Heart left ventricle (tissue), 16 donors: ENCODE data around the gene EME1. TPM values are rescaled to one million over a fixed set of nuclear protein-coding genes. Genes with fewer than 3 reads are reported as not detected.
A peak's percentile ranks its signal among the peaks of the same experiment; 100 is the strongest.

Experiments
- ATAC-seq, 4 donors: fragments of 200-7000 bp; cut with Tn5 transposase; one replicate each; pipeline ENCODE4 v1.9.1; 2020 to 2022; ENCODE audit warnings: moderate library complexity in 4 of 4, mild to moderate bottlenecking in 3 of 4, moderate number of reproducible peaks in 1 of 4
- DNase-seq, 5 donors: peaks; one replicate each; pipeline ENCODE4 v3.0.0-alpha.2; 2020
- H3K27ac ChIP-seq, 12 donors: fragments of 200-600 bp; sonication (generic) in 4 of 12; one replicate each; pipeline versions ENCODE4 v1.5.0 to v1.8.0; 2016 to 2022; ENCODE audit warnings: mild to moderate bottlenecking in 2 of 12
- H3K27me3 ChIP-seq, 9 donors: fragments of 200-600 bp; sonication (generic) in 2 of 9; one replicate each; pipeline versions ENCODE4 v1.5.1 to v1.8.0; 2016 to 2022; ENCODE audit warnings: mild to moderate bottlenecking in 3 of 9
- H3K36me3 ChIP-seq, 9 donors: fragments of 200-600 bp; sonication (generic) in 2 of 9; one replicate each; pipeline versions ENCODE4 v1.5.0 to v1.8.0; 2018 to 2022; ENCODE audit warnings: mild to moderate bottlenecking in 2 of 9
- H3K4me1 ChIP-seq, 12 donors: fragments of 200-600 bp; sonication (generic) in 4 of 12; one replicate each; pipeline versions ENCODE4 v1.5.0 to v1.8.0; 2016 to 2022; ENCODE audit warnings: mild to moderate bottlenecking in 3 of 12
- H3K4me3 ChIP-seq, 12 donors: fragments of 200-600 bp; sonication (generic) in 4 of 12; one replicate each; pipeline versions ENCODE4 v1.5.0 to v1.8.0; 2017 to 2022; ENCODE audit warnings: mild to moderate bottlenecking in 9 of 12, moderate library complexity in 4 of 12
- H3K9me3 ChIP-seq, 12 donors: fragments of 200-600 bp; sonication (generic) in 4 of 12; one replicate each; pipeline versions ENCODE4 v1.5.0 to v1.8.0; 2016 to 2022; ENCODE audit warnings: mild to moderate bottlenecking in 1 of 12
- POLR2A ChIP-seq, 2 donors: fragments of 450-650 bp; IDR thresholded peaks; one replicate each; pipeline ENCODE4 v1.6.1; 2017; ENCODE audit warnings: antibody characterized with exemption in 2 of 2, mild to moderate bottlenecking in 2 of 2, moderate library complexity in 2 of 2
- WGBS, 4 donors: extraction: QIAGEN DNeasy Blood & Tissue Kit in 2 of 4; methylation state at CpG; one replicate each; pipeline versions ENCODE4 v1.1.5 to v1.1.7; 2013 to 2018; 5-methylcytosine and 5-hydroxymethylcytosine counted together
- intact Hi-C, 10 donors: fragments of 100-400 bp; cut with DNase I; formaldehyde crosslinking; loops; one replicate each; pipeline versions ENCODE4 v1.11.1 to v1.14.2; 2022
- polyA plus RNA-seq, 2 donors: library from polyadenylated mRNA; stranded (reverse); fragments of 200-250 nt; gene quantifications; one replicate each; pipeline ENCODE4 v1.2.3, GENCODE V29; 2013
- total RNA-seq, 9 donors: library from RNA; depleted of rRNA in 2 of 9; stranded (reverse); fragments of >200 nt in 2 of 9; fragmentation: NEBNext Ultra II Directional in 3 of 9; extraction: Animal tissue kit (Norgen Biotek cat#: 25700) in 3 of 9; gene quantifications; one replicate each; pipeline versions ENCODE4 v1.1.0 to v1.2.4, GENCODE V29; 2016 to 2023
- TF ChIP-seq, protein P1 (sequence below), 12 donors: fragments of 200-600 bp; sonication (generic) in 4 of 12; IDR thresholded peaks; one replicate each; pipeline versions ENCODE4 v1.5.0 to v1.8.0; 2018 to 2022; ENCODE audit warnings: antibody characterized with exemption in 12 of 12, mild to moderate bottlenecking in 5 of 12
- donor health status: ischemic (EF 13 %, LVEDD 7.1; RV severe dilation, severe dysfunction).
- donor health status: healthy with polysubstance abuse.
- donor health status: DM: no; HTN: yes; CAD: no.
- donor health status: DM: no; HTN: no; CAD: no.
- donor health status: ischemic (EF 25% LVEDD 6.9; RV normal size, moderate dysfunction).
- donor health status: ischemic (EF 25% LVEDD 5.7; RV mildly dilated, moderate dysfunction).
- donor health status: healthy.
- donor health status: DM: yes; HTN: yes; CAD: no.
- donor health status: ischemic (EF 35%, LVEDD 5.7; RV mildly dilated, moderate dysfunction).
- donor health status: nonischemic (EF 11% LVEDD 7.7; RV severe dilation, severe dysfunction).
- donor health status: DM: yes; HTN: yes; CAD: no.
- donor health status: PGD.
- donor health status: ischemic (EF 29% LVEDD 5.4; RV normal size, mild dysfunction).
- donor health status: nonischemic (EF 23%, LVEDD 6.1; RV moderate dilation, normal function).

Gene EME1
- total and polyA plus RNA-seq, 11 donors: 0.22 to 3.4 (median 0.72) TPM; not detected in 6

DNA sequence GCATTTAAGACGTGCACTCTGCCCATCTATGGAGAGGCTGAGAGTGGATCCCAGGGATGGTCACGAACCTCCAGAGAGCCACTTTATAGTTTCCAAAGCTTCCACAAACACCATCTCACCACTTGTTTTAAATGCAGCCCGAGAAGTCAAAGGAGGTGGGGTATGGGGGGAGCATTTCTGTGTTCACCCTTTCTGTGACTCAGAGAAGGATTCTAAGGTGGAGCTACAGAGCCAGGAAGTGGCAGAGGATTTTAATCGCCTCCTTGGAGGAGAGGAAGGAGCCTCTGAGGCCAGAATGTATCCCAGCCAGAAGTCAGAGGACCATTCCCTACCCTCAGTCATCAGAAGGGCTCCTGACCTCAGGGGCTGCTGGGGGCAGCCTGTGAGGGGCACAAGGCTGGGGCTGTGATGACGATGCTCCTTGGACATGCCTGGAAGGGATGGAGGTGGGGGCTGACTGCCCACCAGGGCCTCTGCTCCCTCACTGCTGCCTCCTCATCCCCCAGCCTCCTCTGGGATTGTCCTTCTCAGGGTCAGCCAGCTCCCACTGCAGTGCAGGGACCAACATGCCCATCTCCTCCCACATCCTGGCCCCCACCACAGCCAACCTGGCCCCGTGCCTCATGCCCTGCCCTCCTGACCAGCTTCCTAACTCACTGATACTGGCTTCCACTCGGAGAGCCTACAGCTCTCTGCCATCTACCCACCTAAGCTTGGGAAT lies 24.3 kb upstream of the EME1 start:
- Histone ChIP-seq H3K4me1 (peaks cover 0 to 42% (median 25%) of the 10 kb centered on the region in 12 donors), H3K9me3 (no peaks in the 10 kb centered on the region), H3K27ac (no peak overlapping the region), H3K36me3 (peaks cover 0 to 7% (median 3%) of the 10 kb centered on the region in 9 donors), H3K27me3 (no peaks in the 10 kb centered on the region), H3K4me3 (no peak overlapping the region)
- ATAC-seq: no peak
- TF ChIP-seq, protein P1, sequence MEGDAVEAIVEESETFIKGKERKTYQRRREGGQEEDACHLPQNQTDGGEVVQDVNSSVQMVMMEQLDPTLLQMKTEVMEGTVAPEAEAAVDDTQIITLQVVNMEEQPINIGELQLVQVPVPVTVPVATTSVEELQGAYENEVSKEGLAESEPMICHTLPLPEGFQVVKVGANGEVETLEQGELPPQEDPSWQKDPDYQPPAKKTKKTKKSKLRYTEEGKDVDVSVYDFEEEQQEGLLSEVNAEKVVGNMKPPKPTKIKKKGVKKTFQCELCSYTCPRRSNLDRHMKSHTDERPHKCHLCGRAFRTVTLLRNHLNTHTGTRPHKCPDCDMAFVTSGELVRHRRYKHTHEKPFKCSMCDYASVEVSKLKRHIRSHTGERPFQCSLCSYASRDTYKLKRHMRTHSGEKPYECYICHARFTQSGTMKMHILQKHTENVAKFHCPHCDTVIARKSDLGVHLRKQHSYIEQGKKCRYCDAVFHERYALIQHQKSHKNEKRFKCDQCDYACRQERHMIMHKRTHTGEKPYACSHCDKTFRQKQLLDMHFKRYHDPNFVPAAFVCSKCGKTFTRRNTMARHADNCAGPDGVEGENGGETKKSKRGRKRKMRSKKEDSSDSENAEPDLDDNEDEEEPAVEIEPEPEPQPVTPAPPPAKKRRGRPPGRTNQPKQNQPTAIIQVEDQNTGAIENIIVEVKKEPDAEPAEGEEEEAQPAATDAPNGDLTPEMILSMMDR (IDR thresholded peaks at IDR 0.05): no peak
- TF ChIP-seq POLR2A (IDR thresholded peaks at IDR 0.05): no peak
- WGBS, 4 donors: 60 to 70% (median 66%) methylated on average over 6 to 7 of the region's 7 CpGs
- intact Hi-C loops: no loop called here
- no peak for DNase-seq

GRCh38 chr17:50349243-50349600 lies 23.8 kb upstream of the EME1 start:
- DNase-seq (no peak), ATAC-seq (no peak)
- 86 to 96% (median 94%) methylated on average over 5 of the region's 5 CpGs for WGBS, 4 donors
- H3K9me3 ChIP-seq: no peaks in the 10 kb centered on the region
- no peak overlapping the region for H3K27ac ChIP-seq
- intact Hi-C loops: no loop called here
- no peaks in the 10 kb centered on the region for H3K27me3 ChIP-seq
- H3K36me3 ChIP-seq: peaks cover 0 to 13% (median 9%) of the 10 kb centered on the region in 9 donors
- H3K4me1 ChIP-seq: peaks cover 0 to 42% (median 25%) of the 10 kb centered on the region in 12 donors
- no peak for TF ChIP-seq POLR2A (IDR thresholded peaks at IDR 0.05)
- TF ChIP-seq, protein P1 (IDR thresholded peaks at IDR 0.05): no peak
- no peak overlapping the region for H3K4me3 ChIP-seq

- no peak for DNase-seq
- Histone ChIP-seq H3K27ac (no peak overlapping the region), H3K4me3 (no peak overlapping the region), H3K4me1 (peaks cover 0 to 32% (median 18%) of the 10 kb centered on the region in 12 donors), H3K36me3 (peaks cover 0 to 28% (median 24%) of the 10 kb centered on the region in 9 donors), H3K9me3 (no peaks in the 10 kb centered on the region), H3K27me3 (no peaks in the 10 kb centered on the region)
- TF ChIP-seq, protein P1 (IDR thresholded peaks at IDR 0.05): no peak
- no peak for TF ChIP-seq POLR2A (IDR thresholded peaks at IDR 0.05)
- ATAC-seq: no peak
- WGBS, 4 donors: 92 to 96% (median 93%) methylated on average over 2 of the region's 2 CpGs
- intact Hi-C loops: no loop called here
These were observed 22.3 kb upstream of the EME1 start for GRCh38 chr17:50350733-50351132.

- WGBS, 4 donors: 61 to 73% (median 73%) methylated on average over 6 of the region's 6 CpGs
- Histone ChIP-seq H3K27me3 (no peaks in the 10 kb centered on the region), H3K4me3 (no peak overlapping the region), H3K9me3 (no peaks in the 10 kb centered on the region), H3K27ac (peak overlapping the region in 1 of 12 donors; percentile 47), H3K36me3 (peaks cover 0 to 42% (median 38%) of the 10 kb centered on the region in 9 donors), H3K4me1 (peaks cover 0 to 28% (median 13%) of the 10 kb centered on the region in 12 donors)
- no peak for TF ChIP-seq POLR2A (IDR thresholded peaks at IDR 0.05)
- TF ChIP-seq, protein P1 (IDR thresholded peaks at IDR 0.05): no peak
- intact Hi-C loops: no loop called here
- peak in 3 of 4 donors; percentile 4 to 22 (median 7) for ATAC-seq
- peak in 2 of 5 donors; percentile 42 to 70 for DNase-seq
These were observed 20.8 kb upstream of the EME1 start for GRCh38 chr17:50352072-50352692.
